Astrocyte of the spinal cord (primary cell): ENCODE measurements around the gene EPB41L4B.
"Not testable (repeated sequence)": the region's sequence is repeated elsewhere in the genome, so short reads cannot be mapped to it uniquely, and the experiment has no call there.

Source experiments
- DNase-seq: peaks from one replicate; pipeline ENCODE4 v3.0.0; 2011; ENCODE audit warnings: low read depth, low spot score
- H3K4me3 ChIP-seq: 2 replicates; pipeline ENCODE4 v1.5.1; 2011; ENCODE audit warnings: low read depth, mild to moderate bottlenecking, low read length, moderate library complexity
- CTCF ChIP-seq: IDR thresholded peaks from 2 replicates; pipeline ENCODE4 v1.5.1; 2012; ENCODE audit warnings: low read depth, mild to moderate bottlenecking, low read length, inconsistent platforms
- in situ Hi-C: cut with HindIII; loops from 2 replicates; pipeline ENCODE4 v1.10.0; 2017; ENCODE audit warnings: low sequenced_read_pairs

EPB41L4B gene

GRCh38 chr9:109295221-109296130 is 25.4 kb downstream of the EPB41L4B start:
- TF ChIP-seq CTCF: no peak
- in situ Hi-C loops: no loop called here

GRCh38 chr9:109290385-109290784 is 30.5 kb downstream of the EPB41L4B start:
- in situ Hi-C loops: no loop called here
- no peak for TF ChIP-seq CTCF
- H3K4me3 ChIP-seq: no peak overlapping the region
- no peak for DNase-seq

More at GRCh38 chr9:109295221-109296130, 25.4 kb downstream of the EPB41L4B start:
- no peak overlapping the region for H3K4me3 ChIP-seq
- DNase-seq: no peak

GRCh38 chr9:109289931-109290330 is 30.9 kb downstream of the EPB41L4B start:
- no peak overlapping the region for H3K4me3 ChIP-seq
- no peak for TF ChIP-seq CTCF
- DNase-seq: no peak
- in situ Hi-C loops: no loop called here

- no peak for DNase-seq
- in situ Hi-C loops: no loop called here
- no peak overlapping the region for H3K4me3 ChIP-seq
- no peak for TF ChIP-seq CTCF
Measured at GRCh38 chr9:109289186-109289585, 31.7 kb downstream of the EPB41L4B start.

GRCh38 chr9:109286981-109287380 is 33.9 kb downstream of the EPB41L4B start:
- DNase-seq: peak; percentile 25

GRCh38 chr9:109286571-109286977 is 34.3 kb downstream of the EPB41L4B start:
- in situ Hi-C loops: no loop called here
- peak; percentile 73 for DNase-seq
- no peak overlapping the region for H3K4me3 ChIP-seq
- TF ChIP-seq CTCF: no peak

More at GRCh38 chr9:109286981-109287380, 33.9 kb downstream of the EPB41L4B start:
- no peak for TF ChIP-seq CTCF
- in situ Hi-C loops: no loop called here
- no peak overlapping the region for H3K4me3 ChIP-seq

GRCh38 chr9:109283672-109284071 is 37.2 kb downstream of the EPB41L4B start:
- in situ Hi-C loops, H3K4me3 ChIP-seq: not testable (repeated sequence)

More at GRCh38 chr9:109283672-109284071, 37.2 kb downstream of the EPB41L4B start:
- DNase-seq: not testable (repeated sequence)
